Cardiac septum (tissue), 1 donor: ENCODE measurements around the gene CACNA1D. TPM values are rescaled to one million over a fixed set of nuclear protein-coding genes. Genes with fewer than 3 reads are reported as not detected.
"Not testable (repeated sequence)": the region's sequence is repeated elsewhere in the genome, so short reads cannot be mapped to it uniquely, and the experiment has no call there.

ENCODE experiments used
- DNase-seq: peaks from one replicate; pipeline ENCODE4 v3.0.0-alpha.2; 2020; ENCODE audit warnings: low spot score
- intact Hi-C: fragments of 100-400 bp; cut with DNase I; formaldehyde crosslinking; loops from one replicate; pipeline ENCODE4 v1.14.0; 2022
- total RNA-seq: library from RNA; stranded (reverse); fragmentation: NEBNext Ultra II Directional; extraction: Animal tissue kit (Norgen Biotek cat#: 25700); gene quantifications from one replicate; pipeline ENCODE4 v1.2.1, GENCODE V29; 2021
- donor health status: DM: no; HTN: no; CAD: no.

Gene CACNA1D
- total RNA-seq, 1 donor from 2014 or later = 0.46 TPM

DNA sequence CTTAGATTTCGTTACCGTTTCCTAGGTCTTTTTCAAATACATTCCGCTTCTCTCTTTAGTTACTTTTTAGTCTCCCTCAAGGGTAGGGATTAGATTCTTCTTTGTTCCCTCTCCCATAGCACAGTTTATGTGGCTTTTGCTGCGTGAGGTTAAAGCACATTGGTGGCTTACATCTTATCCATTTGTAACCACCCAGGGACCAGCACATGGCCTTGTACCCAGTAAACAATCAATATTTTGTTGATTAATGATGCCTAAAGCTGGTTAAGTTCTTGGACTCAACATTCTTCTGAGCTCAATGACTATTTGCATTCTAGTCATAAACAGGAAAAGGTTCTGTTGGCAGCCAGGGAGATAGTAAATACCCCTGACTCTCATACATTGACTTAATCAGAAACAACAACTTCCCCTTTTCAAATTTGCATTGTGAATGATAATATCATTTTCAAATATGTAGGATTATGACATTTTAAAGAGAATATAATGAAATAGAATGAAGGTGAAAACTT is 60.2 kb downstream of the CACNA1D start:
- intact Hi-C loops = no loop called here
- DNase-seq = no peak

DNA sequence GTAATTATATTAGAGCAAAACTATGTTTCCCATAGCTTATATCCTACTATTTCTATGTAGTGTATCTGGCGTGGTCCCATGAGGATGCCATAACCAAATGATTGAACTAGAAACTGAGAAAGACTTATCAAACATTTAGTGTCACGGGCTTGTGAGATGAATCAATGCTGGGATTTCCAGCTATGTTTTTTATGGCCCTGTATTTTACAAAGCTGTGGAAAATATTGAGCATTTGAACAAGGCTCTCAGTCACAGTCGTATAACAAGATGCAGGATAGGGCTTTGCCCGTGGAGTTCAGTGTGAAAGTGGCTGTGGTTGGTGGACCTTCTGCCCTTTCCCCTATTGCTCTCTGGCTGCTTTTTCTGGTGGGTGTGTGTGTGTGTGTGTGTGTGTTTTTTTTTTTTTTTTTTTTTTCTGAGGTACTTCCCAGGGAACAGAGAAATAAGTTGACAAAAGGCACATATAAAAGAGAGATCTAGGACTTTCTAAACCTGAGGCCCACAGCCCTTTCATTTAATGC is 60.7 kb downstream of the CACNA1D start:
- intact Hi-C loops = no loop called here
- no peak for DNase-seq

DNA sequence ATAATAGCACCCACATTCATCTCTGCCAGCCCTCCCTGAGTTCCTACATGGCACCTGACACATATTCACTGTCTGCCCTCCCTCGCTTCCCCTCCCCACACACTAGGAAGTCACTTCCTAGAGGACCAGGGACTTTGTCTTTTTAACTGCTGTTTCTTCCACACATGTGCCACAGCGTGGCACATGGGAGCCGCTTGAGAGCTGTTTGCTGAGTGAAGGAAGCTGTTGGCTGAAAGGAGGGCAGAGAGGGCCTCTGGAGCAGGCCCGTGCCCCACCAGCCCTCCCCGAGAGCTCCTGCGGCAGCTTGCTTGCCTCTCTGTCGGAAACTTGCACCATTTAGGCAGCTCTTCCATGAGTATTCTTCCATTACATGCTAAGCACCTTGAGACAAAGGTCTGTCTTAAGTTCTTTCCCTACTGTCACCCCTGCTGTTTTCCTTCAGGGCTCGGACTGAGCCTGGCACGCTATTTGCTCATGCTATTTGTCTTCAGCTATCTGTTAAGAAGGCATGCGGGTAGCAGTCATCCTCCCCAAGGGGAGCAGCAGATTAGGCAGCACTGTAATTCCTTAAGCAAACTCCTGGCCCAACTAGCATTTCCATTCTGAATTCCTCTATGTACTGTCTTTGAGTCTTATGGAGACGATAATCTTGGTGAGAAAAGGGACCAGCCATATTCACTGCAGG is 72.2 kb downstream of the CACNA1D start:
- DNase-seq = no peak
- intact Hi-C loops = no loop called here

DNA sequence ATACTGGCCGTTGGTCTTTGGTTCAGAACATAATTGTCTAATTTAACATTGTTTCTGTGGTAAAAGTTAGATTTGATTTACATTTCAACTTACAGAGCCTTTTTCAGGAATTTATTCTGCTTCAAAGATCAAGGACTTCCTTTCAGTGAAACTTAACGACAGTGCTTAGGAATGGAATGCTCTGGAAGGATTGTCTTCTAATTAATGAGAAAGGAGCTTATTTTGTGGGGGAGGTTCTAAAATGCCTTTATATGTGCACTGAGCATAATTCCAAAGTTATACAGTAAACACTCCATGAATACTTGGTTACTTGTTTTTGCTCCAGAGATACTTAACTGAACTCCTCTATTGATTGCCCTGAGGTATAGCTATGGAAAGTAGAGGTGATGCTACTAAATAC is 75.7 kb downstream of the CACNA1D start:
- DNase-seq = no peak
- intact Hi-C loops = no loop called here

DNA sequence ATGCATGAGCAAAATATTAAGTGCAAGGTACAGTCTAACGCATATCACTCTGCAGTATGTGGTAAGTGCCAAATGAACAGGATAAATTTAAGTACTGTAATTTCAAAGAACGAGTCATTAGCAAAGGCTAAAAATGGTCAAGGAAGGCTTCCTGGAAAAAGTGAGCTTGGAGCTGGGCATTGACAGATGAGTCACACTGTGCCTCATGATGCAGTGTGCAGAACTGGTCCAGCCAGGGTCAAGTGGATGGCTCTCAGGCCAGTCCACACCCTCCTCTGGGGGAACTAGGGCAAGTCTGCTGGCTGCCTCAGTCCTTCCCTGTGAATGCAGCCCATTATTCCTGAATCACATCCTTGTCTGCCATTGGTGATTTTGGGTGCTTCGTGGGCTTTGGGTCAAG is 76.3 kb downstream of the CACNA1D start:
- DNase-seq = no peak
- intact Hi-C loops = no loop called here

DNA sequence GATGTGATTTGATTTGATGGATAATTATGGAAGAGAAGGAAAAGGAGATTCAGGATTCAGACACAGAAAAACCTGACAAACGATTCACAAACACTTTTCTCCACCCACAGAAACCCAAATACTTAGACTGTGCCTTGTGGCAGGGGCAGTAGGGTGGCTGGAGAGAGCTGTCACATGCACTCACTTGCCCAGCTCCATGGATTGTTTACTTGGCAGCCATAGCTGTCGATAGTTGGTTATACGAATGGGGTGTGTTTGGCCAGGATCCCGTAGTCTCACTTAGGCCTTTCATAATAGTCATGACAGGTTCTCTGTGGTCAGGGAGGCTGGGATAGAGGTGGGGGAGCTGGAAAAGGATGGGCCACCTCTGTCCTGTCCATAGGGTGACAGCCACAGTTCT is 76.9 kb downstream of the CACNA1D start:
- intact Hi-C loops = no loop called here
- DNase-seq = no peak

DNA sequence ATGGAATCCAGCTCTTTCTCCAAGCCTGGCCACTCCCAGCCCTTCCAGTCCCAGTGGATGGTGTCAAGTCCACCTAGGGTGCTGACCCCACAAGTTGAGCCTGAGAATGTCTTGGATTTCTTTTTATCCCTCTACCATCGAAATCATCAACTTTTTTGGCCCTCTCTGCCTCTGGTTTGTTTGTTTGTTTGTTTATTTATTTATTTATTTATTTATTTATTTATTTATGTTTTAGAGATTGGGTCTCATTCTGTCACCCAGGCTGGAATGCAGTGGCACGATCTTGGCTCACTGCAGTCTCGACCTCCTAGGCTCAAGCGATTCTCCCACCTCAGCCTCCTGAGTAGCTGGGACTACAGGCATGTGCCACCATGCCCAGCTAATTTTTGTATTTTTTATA is 77.8 kb downstream of the CACNA1D start:
- intact Hi-C loops, DNase-seq: not testable (repeated sequence)

DNA sequence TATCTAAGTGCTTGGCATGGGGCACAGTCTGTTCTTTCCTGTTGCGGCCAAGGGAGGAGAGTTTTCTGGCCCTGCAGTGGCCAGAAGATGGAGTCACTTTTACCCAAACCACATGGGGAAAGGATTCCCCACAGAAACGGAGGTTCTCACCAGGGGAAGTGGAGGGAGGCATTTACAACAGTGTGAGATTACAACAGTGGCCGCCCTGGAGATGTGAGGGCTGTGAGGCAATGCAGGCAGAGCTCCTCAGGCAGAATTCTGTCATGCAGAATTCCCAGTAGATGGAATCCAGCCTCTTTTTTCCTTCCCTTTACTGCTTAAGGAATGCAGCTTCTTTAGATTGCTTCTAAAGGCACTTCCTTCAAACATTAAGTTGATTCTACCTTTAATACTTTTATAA is 83.1 kb downstream of the CACNA1D start:
- intact Hi-C loops = no loop called here
- no peak for DNase-seq

DNA sequence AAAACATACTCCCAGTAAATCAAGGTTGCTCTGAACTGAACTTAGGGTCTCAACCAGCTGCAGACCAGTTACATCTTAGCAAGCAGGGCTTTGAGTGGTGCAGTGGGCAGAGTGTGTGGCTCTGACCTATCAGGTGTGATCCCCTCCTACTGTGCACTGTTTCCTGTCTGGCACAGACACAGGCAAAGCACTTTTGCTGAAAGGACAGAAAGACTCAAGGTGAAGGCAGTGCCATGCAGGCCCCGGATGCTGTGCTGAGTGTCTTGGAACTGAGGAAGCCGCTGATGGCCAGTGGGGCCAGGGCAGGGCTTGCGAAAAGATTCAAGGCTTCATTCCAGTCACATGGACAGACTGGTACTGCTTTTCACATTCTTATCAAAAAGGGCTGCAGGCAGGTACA is 85.2 kb downstream of the CACNA1D start:
- DNase-seq = no peak
- intact Hi-C loops = no loop called here

DNA sequence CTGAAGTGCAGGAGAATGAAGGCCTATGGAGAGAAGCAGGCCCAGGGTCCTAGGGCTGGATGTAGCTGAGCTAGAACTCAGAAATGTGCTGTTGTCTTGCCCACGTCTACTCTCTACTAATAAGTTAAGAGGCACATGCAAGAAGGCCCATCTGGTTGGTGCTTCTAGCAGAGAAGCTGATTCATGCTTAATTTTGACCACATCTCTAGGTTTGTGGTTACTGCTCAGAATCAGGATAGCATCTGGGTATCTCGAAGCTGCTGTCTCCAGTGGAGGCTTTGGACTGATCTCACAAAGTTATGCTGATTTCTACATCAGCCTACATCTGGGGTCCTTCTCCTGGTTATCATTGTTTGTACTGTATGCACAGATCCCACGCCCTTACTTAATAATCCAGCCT is 87.3 kb downstream of the CACNA1D start:
- no peak for DNase-seq
- intact Hi-C loops = no loop called here

DNA sequence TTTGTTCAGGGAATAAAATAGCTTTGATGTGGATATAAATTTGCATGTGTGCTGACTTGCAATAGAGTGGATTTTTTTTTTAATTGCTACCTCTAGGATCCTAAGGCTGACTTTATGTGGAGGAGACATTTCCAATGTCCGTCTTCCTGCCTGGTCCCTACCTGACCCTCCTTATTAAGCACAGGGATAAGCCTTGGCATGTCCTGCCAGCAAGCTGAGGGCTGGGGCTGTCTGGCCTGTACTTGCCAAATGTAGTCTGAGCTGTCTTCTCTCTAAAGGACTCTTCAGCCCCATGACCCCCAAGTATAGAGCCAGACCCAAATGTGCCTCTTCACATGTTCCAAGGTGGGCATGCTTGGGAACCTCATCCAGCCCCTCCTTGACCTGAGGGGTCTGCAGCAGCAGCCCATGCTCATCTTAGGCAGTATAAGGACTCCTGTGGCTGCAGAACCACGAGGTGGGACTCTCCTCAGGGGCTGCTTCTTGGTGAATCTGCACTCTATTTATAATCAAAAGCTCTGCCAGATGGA is 88.8 kb downstream of the CACNA1D start:
- DNase-seq = no peak
- intact Hi-C loops = no loop called here

DNA sequence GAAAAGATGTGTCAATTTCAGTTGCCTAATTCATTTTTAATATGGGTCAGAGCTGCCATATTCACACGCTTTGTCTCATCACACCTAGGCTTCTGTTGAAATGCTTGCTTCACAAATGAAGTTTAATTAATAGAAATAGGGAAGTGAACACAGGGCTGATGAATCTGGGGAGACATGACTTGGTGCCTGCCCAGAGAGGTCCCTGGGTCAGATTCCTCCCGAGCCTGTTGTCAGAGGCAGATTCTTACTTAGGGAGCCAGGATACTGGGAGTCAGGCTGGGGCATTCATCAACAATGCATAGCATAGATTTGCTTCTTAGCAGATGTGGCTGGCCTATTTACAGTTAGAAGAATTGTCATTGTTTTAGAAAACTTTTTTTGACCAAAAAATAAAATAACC is 90.6 kb downstream of the CACNA1D start:
- no peak for DNase-seq

DNA sequence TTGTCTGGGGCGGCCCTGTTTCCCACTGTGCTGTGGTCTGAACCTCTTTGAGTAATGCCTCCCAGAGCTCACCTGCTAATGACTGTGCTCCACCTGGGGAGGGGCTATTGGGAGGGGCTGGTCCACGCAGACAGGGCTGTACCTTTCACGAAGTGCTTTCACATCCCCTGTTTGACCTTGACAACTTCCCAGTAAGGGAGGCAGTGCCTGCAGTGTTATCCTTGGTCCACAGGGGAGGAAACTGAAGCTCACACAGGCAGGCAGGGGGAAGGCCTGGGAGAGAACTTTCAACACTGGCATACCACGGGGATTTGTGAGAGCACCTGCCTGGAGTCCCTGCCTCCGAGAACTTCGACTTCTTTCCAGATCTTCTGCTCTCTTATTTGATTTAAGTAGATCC is 91.2 kb downstream of the CACNA1D start:
- intact Hi-C loops = no loop called here
- no peak for DNase-seq

More for the DNA sequence above, 90.6 kb downstream of the CACNA1D start:
- intact Hi-C loops = no loop called here

DNA sequence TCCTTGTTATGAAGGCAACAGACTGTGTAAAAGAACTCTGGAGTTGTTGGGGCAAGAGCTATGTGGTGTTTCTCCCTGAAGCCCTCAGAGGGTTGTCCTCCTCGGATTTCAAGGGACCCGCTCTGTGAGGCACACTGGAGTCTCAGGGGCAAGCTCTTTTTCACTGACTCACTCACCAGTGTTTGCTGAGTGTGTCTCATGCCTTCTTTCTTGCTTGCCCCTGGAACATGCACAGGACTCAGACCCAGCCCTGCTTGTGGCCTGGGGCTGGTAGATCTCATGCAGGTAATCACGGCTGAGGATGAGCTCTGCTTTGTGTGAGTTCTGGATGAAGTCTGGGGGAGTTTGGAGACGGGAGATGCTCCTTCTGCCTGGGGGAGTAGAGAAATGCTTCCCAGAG is 93.7 kb downstream of the CACNA1D start:
- no peak for DNase-seq
- intact Hi-C loops = no loop called here

DNA sequence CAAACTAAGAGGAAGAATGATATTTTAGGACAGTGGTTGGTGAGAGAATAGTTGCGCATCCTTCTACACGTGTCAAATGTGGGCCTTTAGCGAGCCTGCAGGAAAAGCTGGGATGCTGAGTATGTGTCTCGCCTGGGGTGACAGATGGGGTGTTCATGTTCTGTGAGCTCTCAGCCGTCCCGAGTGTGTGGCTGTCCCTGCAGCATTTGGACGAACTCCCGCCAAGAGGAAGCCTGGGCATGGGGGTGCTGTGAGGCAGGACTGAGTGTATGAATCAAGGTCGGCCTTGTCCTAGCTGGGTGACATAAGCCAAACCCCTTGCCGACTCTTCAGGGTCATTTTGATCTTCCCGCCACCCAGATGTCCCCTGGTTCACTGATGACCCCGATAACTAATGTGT is 94.8 kb downstream of the CACNA1D start:
- no peak for DNase-seq
- intact Hi-C loops = no loop called here

DNA sequence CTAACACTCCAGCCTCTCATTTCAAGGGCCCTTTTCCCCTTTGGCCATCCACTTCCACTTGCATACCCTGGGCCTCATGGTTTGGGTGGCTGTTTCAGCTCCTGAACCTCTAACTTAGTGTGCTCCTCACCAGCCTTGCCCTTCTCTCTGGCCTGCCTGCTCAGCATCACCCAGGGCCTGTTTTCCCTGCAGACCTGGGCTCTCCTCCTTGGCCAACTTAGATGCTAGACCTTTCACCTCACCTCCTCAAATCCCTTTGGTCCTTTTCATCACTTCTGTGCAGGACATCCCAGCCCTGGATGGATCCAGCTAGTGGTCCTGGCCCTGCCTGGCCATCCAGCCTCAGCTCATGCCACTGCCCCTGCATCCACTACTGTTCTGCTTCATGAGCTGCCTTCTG is 95.4 kb downstream of the CACNA1D start:
- intact Hi-C loops = no loop called here
- DNase-seq = no peak

DNA sequence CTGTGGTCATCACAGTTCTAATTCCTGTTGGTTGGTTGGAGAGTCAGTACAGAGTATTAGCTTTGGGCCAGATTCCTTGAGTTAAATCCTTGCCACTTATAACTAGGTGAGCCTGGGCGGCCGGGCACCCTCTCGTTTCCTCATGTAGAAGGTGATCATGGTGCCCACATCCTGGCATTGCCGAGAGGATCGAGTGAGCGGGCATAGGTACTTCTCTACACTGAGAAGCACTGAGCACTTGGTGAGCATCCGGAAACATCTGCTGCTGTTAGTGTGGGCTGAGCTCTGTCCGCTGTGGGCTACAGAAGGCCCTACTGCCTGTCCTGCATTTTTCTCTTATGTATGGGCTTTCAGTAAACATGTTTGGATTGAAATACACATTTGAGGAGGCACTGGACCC is 96.2 kb downstream of the CACNA1D start:
- intact Hi-C loops = no loop called here
- no peak for DNase-seq

DNA sequence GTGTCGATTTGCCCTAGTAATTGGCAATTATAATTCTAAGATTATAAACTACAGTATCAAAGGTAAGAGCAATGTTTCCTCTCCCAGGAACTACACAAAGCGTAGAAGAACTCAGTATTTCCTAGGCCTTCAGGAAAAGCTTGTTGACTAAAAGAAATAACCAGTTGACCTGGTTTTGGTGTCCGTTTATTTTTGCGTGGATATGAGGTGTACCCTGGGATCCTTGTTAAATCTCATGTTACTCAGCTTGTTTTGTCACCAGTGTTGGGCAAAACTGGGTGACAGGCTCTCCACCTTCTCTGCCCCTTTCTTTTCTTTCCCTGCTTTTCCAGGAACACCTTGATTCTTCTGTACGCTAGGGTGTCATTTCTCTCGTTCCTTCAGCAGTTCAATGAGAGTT is 97.2 kb downstream of the CACNA1D start:
- DNase-seq = no peak
- intact Hi-C loops = no loop called here

DNA sequence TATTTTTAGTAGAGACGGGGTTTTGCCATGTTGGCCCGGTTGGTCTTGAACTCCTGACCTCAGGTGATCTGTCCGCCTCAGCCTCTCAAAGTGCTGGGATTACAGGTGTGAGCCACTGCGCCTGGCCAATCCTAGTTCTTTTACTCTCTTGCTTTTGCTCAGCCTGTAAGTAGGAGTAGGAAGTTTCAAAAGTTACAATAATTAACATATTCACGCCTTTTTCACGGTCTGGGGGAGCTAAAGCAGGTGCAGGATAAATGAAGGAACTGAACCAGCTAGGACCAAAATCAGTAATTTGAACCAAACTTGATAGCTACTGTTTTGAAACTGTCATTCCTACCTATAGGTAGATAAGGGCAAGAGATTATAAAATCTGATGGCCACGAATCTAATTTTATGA is 98.5 kb downstream of the CACNA1D start:
- DNase-seq = no peak
- intact Hi-C loops = no loop called here

DNA sequence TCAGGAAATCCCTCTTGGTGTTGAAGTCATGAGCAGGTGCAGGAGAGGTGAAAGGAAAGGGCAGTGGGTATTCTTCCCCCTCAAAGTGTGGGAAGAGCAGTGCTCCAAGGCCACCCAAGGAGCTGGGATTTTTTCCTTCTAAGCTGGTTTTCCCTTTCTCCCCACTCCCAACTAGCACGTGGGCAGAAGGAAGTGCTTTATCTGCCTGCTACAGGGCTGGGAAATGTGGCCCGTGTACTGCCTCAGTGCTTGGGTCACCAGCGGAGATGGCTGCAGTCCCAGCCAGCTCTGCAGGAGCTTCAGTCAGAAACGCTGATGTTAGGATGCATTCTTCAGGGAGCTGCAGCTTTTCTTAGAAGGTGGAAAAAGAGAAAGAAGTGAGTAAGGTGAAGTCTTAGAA is 99.2 kb downstream of the CACNA1D start:
- intact Hi-C loops = no loop called here
- no peak for DNase-seq

DNA sequence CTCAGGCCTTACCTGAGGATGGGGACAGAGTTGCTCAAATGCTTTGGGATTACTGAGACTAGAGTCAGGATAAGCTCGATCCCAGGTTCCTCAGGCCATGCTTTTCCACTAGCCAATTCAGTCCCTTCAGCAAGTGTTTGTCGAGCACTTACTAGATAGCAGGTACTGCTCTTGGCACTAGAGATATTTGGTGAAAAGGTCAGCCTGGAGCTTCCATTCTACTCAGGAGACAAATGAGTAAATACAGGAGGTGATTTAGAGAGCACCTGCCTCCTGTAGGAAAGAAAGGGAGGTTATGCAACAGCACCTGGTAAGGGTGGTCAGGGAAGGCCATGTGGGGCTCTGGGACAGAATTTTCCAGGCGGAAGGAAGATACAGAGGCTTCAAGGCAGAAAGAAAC is 99.9 kb downstream of the CACNA1D start:
- no peak for DNase-seq
- intact Hi-C loops = no loop called here

DNA sequence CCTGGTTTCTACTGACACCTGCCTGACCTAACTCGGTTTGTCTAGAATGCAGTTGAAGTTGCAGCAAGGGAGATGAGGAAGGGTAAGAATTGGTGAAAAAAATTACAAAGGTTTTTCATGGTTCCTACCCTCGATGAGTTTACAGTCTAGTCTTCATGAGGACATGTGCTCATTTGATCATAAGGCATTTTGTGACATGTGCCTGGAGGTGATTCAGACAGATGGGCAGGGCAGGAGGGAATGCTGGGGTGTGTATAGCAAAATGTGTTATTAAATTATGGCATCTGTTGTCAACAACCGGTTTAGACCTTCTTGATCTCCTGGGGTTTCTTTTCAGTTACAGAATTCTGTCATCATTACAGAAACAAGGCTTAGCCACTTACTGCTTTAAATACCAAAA is 101.2 kb downstream of the CACNA1D start:
- intact Hi-C loops = no loop called here

More for the DNA sequence above, 101.2 kb downstream of the CACNA1D start:
- DNase-seq = no peak
